HG03135 (cell line): ENCODE measurements around the gene TBX1.

Experiments
- ATAC-seq: cut with Tn5 transposase; IDR thresholded peaks from one replicate; pipeline ENCODE4 v1.9.1; 2021; ENCODE audit warnings: mild to moderate bottlenecking, moderate library complexity; ENCODE audit not compliant: unreplicated experiment

The TBX1 gene

DNA sequence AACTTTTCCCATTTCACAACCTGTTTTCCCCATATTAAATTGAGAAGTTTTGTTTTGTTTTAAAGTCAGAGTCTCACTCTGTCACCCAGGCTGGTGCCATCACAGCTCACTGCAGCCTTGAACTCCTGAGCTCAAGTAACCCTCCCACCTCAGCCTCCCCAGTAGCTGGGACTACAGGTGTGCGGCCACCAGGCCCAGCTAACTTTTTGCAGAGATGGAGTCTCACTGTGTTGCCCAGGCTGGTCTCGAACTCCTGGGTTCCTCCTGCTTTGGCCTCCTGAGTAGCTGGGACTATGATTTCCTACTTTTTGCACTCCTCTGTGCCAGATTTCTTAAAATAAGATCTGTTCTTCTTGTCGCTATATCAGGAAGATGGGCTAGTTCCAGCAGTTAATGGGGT lies 49.2 kb downstream of the TBX1 start:
- no peak for ATAC-seq

DNA sequence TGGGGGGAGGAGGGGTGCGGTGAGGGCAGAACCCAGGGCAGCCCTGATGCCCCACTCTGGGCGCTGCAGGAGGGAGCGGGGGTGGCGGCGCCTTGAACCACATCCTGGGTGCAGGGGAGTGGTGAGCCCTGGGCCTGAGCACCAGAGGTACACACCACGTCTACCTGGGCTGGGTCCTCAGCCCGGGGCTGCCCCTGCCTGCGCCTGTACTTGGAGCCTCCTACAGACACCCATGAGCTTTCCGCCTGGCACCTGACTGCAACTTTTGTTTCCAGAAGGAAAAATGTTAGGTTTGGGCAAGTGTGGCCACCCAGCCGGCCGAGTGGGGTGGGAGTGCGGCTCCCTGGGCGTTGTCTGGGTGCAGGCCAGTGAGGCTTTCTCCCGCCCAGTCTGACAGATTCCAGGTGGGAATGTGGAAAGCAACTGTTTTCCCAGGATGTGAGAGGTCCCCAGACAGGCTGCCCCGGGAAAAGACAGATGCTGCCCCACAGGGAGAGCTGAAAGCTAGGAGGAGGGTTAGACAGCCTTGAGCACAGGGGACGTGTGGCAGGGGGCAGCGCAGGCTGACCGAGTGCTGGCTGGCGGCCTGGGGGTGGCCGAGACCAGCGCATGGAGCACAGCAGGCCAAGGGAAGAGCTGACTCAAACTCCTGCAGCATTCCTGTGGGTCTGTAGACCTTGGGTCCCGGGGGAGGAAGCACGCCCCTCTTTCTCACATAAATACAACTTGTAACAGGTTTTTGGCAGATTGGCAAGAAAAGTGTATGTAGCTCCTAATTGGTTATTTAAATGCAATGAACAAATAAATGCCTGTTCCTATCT lies 50.0 kb downstream of the TBX1 start:
- ATAC-seq: no peak

DNA sequence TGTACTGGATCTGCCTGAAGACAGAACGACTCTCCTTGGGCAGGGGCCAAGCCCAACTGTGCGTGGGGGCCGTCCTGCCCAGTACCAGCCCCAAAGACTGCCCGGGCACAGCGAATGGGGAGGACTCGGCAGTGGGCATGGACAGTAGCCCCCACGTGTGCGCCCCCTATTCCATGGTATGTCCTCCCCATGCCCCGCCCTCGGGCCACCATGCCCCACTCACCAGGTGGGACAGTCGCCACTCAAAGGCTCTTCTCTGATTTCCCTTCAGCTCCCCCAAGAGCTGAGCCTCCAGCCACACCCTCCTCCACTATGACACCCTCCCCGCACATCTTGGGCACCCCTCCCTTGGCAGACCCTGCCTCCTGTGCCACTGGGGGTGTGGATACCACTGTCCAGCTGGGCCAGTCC lies 50.6 kb downstream of the TBX1 start:
- ATAC-seq: no peak

DNA sequence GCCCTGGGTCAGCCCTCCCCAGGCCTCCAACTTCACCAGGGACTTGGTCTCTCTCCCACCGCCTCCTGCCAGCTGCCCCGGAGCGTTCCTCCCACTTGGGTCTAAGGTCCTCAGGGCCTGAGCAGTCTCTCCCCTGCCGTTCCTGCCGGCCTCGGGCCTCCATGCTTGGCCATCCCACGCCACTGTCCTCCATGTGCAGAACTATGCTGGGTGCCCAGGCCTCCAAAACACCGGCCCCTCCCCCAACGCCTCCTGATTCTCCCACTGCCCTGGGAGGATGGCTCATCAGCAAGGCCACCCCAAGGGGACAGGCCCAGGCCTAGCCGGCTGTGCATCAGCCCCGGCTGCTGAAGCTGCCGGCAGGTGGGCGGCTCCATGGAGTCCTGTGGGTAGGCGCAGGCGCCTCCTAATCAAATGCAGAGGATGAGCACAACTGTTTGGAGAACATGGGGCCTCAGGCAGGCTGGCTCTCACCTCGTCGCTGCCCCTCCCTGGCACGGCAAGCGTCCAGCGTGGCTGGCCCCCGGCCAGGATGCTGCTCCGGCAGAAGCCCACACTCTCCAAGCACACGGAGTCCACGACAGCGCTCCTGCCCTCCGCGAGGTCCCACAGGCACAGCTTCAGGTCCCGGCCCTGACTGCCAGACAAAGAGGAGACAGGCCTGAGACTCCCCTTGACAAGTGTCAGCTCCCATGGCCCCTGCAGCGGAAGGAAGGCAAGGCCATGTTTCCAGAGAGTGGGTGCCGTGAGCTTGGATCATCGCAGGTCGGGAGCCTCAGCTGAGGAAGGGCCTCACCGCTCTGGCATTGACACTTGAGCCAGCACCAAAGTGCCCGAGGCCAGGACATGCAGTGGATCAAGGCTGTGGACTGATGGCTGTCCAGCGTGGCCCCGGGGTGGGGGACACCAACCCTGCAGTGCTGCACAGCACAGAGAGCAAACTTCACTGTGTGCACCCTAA lies 51.5 kb downstream of the TBX1 start:
- ATAC-seq: no peak

DNA sequence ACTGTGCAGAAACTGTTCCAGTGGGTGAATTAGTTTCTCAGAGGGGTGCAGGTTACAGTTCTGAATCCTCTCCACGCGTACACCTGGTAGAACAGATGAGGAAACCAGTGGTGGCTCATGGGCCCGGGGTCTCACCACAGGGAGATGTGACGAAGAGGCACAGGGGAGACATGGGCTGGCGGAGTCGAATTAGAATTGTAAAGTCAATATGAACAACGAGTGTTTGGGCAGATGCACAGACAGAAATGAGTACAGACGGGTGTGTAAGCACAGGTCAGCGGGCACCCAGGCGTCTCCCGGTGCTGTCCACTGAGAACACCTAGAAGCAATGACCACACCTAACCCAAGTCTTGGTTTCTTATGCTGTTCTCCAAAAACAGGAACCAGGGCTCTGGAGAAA lies 52.3 kb downstream of the TBX1 start:
- no peak for ATAC-seq

DNA sequence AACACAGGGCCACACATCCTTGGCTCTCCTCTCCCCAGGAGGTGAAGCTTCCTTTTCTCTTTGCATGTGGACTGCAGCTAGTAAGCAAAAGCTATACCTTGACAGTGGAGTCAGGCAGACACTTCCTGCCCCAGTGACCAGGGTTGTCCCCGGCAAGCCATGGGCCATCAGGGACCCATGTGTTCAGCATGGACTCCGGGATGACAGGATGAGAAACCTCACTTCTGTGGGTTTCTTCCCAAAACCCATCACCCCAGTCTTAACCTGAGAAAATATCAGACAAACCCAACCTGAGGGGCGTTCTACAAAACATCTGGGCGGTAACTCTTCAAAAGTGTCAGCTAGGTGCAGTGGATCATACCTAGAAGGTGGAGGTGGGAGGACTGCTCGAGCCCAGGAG lies 53.9 kb downstream of the TBX1 start:
- ATAC-seq: no peak

DNA sequence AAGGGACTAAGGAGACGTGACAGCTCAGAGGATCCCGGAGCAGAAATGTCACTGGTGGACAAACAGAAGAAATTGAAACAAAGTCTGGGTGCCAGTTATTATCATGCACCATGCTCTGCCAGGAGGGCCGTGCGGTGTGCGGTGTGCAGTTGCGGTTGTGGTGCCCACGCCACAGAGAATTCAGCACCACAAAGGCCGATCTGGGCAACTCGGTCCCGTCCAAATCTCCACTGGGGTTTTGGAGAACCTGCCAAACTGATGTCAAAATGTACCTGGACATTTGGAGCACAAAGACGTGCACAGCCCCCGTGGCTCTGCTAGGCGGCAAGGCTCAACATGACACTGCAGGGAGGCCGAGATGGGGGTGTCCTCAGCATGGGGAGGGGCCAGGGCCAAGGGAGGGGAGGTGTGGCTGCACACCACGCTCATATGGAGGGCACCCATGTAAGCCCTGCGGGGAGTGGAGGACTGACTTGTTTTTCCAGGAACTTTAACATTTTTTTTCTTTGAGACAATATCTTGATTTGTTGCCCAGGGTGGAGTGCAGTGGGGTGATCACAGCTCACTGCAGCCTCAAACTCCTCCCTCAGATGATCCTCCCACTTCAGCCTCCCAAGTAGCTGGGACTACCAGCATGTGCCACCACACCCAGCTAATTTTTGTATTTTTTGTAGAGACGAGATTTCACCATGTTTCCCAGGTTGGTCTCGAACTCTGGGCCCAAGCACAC lies 54.7 kb downstream of the TBX1 start:
- ATAC-seq: no peak

DNA sequence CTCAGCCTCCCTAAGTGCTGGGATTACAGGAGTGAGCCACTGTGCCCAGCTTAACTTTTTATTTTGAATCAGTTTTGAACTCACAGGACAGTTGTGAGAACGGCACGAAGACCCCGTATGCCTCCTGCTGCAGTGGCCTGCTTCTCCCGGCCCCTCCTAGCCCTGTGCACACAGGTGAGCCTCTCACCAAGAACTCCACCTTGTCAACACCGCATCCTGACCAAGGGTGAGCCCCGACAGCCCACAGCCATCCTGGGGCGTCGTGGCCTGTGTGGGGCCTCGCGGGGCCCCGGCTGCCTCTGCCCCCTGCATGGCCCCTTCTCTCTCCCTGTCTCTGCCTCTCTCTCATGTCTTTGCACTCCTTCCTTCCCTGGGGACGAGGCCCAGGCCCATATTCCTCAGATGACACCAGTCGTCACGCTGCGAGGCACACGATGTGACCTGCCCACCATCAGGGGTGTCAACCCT lies 55.3 kb downstream of the TBX1 start:
- no peak for ATAC-seq

DNA sequence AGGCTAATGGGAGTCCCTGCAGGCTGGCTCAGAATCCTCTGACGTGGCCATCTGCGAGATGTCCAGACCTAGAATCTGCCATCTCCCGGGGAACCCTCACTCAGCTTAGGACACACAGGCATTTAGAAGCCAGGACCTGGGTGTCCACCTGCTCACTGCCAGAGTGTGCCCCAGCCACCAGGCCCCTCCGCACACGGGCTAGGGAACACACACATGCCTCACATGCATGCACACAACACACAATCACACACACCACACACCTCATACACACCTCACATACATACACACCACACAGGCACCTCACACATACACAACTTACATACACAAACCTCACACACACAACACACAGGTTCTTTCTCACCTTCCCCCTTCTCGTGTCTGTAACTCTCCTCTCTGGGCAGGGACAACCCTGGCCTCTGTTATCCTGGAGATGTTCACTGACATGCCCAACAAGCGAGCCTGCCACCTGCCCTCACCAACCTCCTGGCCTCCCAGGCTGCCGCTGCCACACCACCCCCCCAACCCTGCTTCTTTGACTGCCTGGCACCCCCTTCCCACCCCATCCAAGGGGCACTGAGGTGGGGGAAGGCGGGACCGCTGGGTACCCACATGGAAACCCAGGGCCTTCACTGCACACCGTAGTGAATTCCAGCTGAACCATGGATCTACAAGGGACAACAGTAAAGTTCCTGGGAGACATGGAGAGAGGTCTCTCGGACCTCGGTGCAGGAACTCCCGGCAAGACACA lies 56.0 kb downstream of the TBX1 start:
- no peak for ATAC-seq
